Measurements from ENCODE around the gene PPTC7. TPM values are rescaled to one million over a fixed set of nuclear protein-coding genes. Genes with fewer than 3 reads are reported as not detected.

The PPTC7 gene
- total and polyA plus RNA-seq, 4 donors = 5.6 to 15.7 (median 8.3) TPM

GRCh38 chr12:110577864-110578693 is 5.0 kb downstream of the PPTC7 start:
- WGBS = 49% methylated on average over 8 of the region's 8 CpGs
- Histone ChIP-seq H3K27me3 (ENCODE audit: control insufficient read depth in 4 of 4, insufficient read depth in 4 of 4, low read length in 3 of 4) (no peaks in the 10 kb centered on the region), H3K4me1 (ENCODE audit: control insufficient read depth in 4 of 4, insufficient read depth in 4 of 4, low read length in 3 of 4) (peaks cover 24 to 50% (median 47%) of the 10 kb centered on the region in 4 donors), H3K36me3 (ENCODE audit: control insufficient read depth in 4 of 4, insufficient read depth in 3 of 4, low read depth in 1 of 4, low read length in 3 of 4) (no peaks in the 10 kb centered on the region), H3K9me3 (ENCODE audit: control insufficient read depth in 4 of 4, low read length in 3 of 4) (no peaks in the 10 kb centered on the region), H3K4me3 (ENCODE audit: low read depth in 1 of 3, low read length in 3 of 3) (no peak overlapping the region), H3K9ac (ENCODE audit: low read depth in 1 of 2, low read length in 2 of 2) (no peak overlapping the region), H3K27ac (ENCODE audit: low read depth in 1 of 2, low read length in 2 of 2) (peak overlapping the region; percentile 75 to 85)
- TF ChIP-seq CTCF (IDR thresholded peaks at IDR 0.05; ENCODE audit: low read depth, low read length, missing input control) (no peak), JUND (IDR thresholded peaks at IDR 0.05) (peak in 1 of 2 donors; percentile 46), TAF1 (conservative IDR thresholded peaks at IDR 0.05) (no peak), SP1 (IDR thresholded peaks at IDR 0.05) (no peak), HNF4G (IDR thresholded peaks at IDR 0.05) (no peak), RXRA (IDR thresholded peaks at IDR 0.05) (no peak), RAD21 (IDR thresholded peaks at IDR 0.05) (no peak), ATF3 (IDR thresholded peaks at IDR 0.05) (no peak), REST (IDR thresholded peaks at IDR 0.05) (no peak), FOXA1 (IDR thresholded peaks at IDR 0.05) (no peak), ZBTB33 (IDR thresholded peaks at IDR 0.05) (peak; percentile 7), MAX (IDR thresholded peaks at IDR 0.05) (no peak), EGR1 (IDR thresholded peaks at IDR 0.05; ENCODE audit: low read depth in 2 of 2) (no peak)
- no peak for DNase-seq (ENCODE audit: low spot score)

- H3K27me3 ChIP-seq (ENCODE audit: control insufficient read depth in 4 of 4, insufficient read depth in 4 of 4, low read length in 3 of 4) = no peaks in the 10 kb centered on the region
- H3K9ac ChIP-seq (ENCODE audit: low read depth in 1 of 2, low read length in 2 of 2) = no peak overlapping the region
- peaks cover 0 to 2% (median 0%) of the 10 kb centered on the region in 4 donors for H3K9me3 ChIP-seq (ENCODE audit: control insufficient read depth in 4 of 4, low read length in 3 of 4)
- 89% methylated on average over 2 of the region's 2 CpGs for WGBS
- TF ChIP-seq EGR1 (IDR thresholded peaks at IDR 0.05; ENCODE audit: low read depth in 2 of 2) (no peak), REST (IDR thresholded peaks at IDR 0.05) (no peak), ZBTB33 (IDR thresholded peaks at IDR 0.05) (no peak), HNF4G (IDR thresholded peaks at IDR 0.05) (no peak), JUND (IDR thresholded peaks at IDR 0.05) (no peak), HNF4A (conservative IDR thresholded peaks at IDR 0.05) (no peak), RXRA (IDR thresholded peaks at IDR 0.05) (no peak), RAD21 (IDR thresholded peaks at IDR 0.05) (no peak), GABPA (IDR thresholded peaks at IDR 0.05 in 1 of 2, conservative IDR thresholded peaks at IDR 0.05 in 1 of 2) (no peak), MAX (IDR thresholded peaks at IDR 0.05) (no peak), SP1 (IDR thresholded peaks at IDR 0.05) (no peak)
- no peak overlapping the region for H3K4me3 ChIP-seq (ENCODE audit: low read depth in 1 of 3, low read length in 3 of 3)
- no peaks in the 10 kb centered on the region for H3K36me3 ChIP-seq (ENCODE audit: control insufficient read depth in 4 of 4, insufficient read depth in 3 of 4, low read depth in 1 of 4, low read length in 3 of 4)
- H3K4me1 ChIP-seq (ENCODE audit: control insufficient read depth in 4 of 4, insufficient read depth in 4 of 4, low read length in 3 of 4) = peaks cover 24 to 49% (median 47%) of the 10 kb centered on the region in 4 donors
- peak overlapping the region in 1 of 2 donors; percentile 26 for H3K27ac ChIP-seq (ENCODE audit: low read depth in 1 of 2, low read length in 2 of 2)
- DNase-seq (ENCODE audit: low spot score) = no peak
Measured at GRCh38 chr12:110576504-110576903, 6.6 kb downstream of the PPTC7 start.

Measured in liver (tissue), 9 donors.